Peyer's patch (tissue), 4 donors: ENCODE results near the gene PWWP2B.

Source experiments
- POLR2A ChIP-seq, 2 donors: fragments of 450-650 bp; IDR thresholded peaks; one replicate each; pipeline ENCODE4 v1.5.1; 2017; ENCODE audit warnings: antibody characterized with exemption in 2 of 2, mild to moderate bottlenecking in 2 of 2, moderate library complexity in 2 of 2
- TF ChIP-seq, protein P1 (sequence below), 6 experiments: fragments of 450-650 bp in 4 of 6; fragments of 200-600 bp in 2 of 6; sonication (generic) in 1 of 6; IDR thresholded peaks; one replicate each; pipeline ENCODE4 v1.5.1; 2017 to 2019; ENCODE audit warnings: antibody characterized with exemption in 6 of 6, mild to moderate bottlenecking in 3 of 6, moderate library complexity in 1 of 6

DNA sequence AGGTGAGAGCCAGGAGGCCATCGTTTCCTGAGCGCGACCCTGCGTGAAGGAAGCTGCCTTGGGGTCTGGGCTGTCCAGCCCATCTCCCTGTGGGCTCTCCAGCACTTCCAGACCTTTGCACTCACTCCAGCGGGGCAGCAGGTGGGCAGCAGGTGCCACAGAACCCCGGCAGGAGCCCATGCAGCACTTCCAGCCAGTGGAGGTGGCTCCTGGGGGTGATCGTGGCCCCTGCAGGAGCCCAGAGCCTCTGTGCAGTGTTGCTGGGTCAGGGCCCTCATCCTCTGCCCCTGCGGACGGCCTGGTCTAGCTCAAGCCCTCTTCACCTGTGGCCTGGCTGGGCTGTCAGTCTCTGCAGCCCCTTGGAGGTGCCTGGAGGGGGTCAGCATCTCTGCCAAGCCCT lies 59.9 kb downstream of the PWWP2B start:
- TF ChIP-seq, protein P1, sequence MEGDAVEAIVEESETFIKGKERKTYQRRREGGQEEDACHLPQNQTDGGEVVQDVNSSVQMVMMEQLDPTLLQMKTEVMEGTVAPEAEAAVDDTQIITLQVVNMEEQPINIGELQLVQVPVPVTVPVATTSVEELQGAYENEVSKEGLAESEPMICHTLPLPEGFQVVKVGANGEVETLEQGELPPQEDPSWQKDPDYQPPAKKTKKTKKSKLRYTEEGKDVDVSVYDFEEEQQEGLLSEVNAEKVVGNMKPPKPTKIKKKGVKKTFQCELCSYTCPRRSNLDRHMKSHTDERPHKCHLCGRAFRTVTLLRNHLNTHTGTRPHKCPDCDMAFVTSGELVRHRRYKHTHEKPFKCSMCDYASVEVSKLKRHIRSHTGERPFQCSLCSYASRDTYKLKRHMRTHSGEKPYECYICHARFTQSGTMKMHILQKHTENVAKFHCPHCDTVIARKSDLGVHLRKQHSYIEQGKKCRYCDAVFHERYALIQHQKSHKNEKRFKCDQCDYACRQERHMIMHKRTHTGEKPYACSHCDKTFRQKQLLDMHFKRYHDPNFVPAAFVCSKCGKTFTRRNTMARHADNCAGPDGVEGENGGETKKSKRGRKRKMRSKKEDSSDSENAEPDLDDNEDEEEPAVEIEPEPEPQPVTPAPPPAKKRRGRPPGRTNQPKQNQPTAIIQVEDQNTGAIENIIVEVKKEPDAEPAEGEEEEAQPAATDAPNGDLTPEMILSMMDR (IDR thresholded peaks at IDR 0.05) = no peak
- no peak for TF ChIP-seq POLR2A (IDR thresholded peaks at IDR 0.05)
